GM12874 (cell line): ENCODE data around the gene EMD.

ENCODE experiments used
- TF ChIP-seq, protein P1 (sequence below): IDR thresholded peaks from 2 replicates; pipeline ENCODE4 v1.5.1; 2011; ENCODE audit warnings: low read depth, mild to moderate bottlenecking, control low read depth, low read length, moderate library complexity; ENCODE audit not compliant: insufficient read depth

Gene EMD

DNA sequence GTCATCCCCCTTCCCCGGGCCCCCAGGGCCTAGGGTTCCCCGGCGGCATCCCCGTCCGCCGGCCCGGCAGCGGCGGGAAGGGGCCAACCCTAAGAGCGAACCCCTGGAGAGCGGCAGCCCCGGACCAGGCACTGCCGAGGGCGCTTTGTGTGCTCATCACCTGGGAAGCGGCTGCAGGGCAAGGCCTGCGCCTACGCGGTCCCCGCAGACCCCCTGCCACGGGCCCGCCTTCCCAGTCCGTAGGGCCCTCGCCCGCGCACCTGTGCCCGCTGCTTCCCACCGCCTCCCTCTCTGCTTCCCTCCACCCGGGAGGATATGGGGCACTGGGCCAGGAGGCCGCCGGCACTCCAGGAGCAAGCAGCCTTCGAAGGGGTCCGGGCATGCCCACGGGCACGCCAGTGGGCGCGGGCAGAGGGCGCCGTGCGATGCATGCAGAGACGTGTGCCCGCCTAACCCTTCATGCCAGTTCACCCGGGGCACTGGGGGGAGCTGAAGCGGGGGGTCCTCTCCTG, 7.2 kb upstream of the EMD start:
- TF ChIP-seq, protein P1, sequence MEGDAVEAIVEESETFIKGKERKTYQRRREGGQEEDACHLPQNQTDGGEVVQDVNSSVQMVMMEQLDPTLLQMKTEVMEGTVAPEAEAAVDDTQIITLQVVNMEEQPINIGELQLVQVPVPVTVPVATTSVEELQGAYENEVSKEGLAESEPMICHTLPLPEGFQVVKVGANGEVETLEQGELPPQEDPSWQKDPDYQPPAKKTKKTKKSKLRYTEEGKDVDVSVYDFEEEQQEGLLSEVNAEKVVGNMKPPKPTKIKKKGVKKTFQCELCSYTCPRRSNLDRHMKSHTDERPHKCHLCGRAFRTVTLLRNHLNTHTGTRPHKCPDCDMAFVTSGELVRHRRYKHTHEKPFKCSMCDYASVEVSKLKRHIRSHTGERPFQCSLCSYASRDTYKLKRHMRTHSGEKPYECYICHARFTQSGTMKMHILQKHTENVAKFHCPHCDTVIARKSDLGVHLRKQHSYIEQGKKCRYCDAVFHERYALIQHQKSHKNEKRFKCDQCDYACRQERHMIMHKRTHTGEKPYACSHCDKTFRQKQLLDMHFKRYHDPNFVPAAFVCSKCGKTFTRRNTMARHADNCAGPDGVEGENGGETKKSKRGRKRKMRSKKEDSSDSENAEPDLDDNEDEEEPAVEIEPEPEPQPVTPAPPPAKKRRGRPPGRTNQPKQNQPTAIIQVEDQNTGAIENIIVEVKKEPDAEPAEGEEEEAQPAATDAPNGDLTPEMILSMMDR, result no peak

DNA sequence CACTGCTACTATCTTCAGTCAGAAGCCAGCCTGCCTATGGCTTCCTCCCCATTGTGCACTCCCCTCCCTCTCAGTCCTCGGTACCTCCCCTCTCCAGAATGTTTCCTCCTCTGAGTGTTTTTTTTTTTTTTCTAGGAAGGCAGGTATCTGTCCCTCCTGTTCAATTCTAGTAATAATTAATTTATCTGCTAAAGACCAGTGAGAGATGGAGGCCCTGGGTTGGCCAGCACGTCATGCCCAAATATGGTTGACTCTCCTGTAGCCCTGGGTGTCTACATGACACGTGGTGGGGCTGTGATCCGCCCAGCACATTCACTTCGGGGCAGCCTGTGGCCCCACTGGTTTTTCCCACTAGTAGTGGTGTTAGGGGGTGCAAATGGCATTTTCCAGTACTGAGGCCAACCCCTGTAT, 6.5 kb upstream of the EMD start:
- TF ChIP-seq, protein P1, result no peak

DNA sequence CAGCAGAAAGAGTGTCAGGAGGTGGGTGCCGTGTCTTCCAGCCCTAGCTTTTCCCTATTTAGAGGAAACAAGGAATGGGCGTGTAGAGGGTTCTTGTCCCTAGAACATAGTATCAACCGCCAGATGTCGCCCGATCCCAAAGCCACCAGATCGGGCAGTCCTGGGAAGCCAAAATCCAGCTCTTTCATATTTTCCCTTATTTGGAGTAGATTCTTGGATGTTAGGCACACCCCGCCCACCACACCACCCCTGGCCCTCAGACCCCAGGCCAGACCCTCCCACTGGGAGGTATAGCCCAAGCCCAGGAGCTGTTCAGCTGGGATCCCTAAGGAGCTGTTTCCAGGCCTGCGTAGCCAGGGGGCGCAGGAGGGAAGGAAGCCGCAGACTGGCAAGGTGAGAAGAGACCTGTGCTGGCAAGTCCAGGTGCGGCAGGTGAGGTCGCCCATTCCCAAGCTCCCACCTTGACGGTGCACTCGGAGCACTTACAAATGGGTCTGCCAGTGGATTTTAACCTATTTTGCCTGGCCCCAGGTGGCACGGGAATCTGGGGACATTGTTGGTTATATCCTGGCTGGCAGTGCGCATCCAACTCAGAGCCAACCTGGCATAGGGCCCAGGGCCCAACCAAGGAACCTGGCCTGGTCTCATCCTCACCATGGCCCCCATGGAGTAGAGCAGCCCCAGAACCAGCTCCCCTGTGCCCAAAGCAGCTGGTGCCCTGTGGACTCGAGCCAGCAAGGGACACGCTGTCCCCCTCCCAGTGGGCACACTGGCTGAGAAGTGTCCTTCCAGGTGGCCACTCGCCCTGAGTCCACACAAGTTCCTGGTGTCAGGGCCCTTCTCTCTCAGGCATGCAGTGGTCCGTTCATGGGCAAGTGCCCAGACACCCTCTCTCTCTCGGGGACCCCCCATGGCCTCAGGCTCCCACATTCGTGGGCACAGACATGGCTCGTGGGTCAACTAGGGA, 5.5 kb upstream of the EMD start:
- TF ChIP-seq, protein P1, result peak; percentile 47; the same call in 1 of the 2 replicates

DNA sequence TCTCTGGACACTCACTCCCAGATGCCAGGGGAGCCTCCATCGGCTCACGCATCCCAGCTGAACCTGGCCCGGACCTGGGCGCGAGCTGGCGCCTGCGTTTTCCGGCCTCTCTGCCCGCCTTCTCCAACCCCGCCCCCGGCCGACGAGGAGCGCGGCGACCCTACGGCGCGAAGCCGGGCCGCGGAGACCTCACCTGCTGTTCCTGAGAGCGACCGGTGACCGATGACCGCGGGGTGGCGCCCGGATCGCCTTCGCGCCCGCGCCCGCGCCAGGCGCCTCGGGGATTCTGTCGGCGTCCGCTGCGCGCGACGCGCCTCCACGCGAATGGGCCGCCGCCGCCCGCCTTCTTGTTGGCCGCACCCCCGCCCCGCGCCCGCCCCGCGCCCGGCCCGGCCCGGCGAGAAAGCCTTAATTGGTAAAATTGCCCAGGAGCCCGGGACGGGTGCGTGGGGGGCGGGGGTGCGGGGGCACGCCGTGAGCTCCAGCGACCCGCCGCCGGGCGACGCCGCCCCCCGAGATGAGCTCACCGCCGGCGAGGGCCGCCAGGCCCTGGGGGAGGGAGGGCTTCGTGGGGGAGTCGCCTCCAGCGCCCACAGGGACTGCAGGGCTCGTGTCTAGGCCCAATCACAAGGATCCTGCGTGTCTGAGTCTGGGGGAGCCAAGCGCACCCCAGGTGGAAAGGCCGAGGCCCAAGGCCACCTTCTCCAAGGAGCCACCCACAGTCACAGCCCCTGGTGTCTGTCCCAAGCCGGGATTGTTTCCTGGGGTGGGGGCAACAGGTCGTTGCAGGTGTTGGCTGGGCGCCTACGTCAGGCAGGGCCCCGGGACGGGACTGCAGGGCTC, 4.6 kb upstream of the EMD start, which contains the start of gene FLNA:
TSS of gene FLNA (minus strand) at position 322 of the 843 bp plus-strand sequence. CDS start 3,389 bp downstream, outside the sequence.
- TF ChIP-seq, protein P1, result 0 out of 2 replicates have a peak, but pooled peaks have one; percentile 15

DNA sequence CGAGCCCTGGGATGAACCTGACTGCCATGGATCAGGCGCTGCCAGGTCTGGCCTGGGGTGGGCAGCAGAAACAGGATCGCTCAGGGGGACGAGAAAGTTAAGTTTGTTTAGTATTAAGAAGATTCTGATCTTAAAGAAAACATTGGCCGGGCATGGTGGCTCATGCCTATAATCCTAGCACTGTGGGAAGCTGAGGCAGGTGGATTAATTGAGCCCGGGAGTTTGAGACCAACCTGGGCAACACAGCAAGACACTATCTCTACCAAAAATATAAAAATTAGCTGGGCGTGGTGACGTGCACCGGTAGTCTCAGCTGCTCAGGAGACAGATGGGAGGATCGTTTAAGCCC, 4.0 kb upstream of the EMD start:
- TF ChIP-seq, protein P1, result no peak

DNA sequence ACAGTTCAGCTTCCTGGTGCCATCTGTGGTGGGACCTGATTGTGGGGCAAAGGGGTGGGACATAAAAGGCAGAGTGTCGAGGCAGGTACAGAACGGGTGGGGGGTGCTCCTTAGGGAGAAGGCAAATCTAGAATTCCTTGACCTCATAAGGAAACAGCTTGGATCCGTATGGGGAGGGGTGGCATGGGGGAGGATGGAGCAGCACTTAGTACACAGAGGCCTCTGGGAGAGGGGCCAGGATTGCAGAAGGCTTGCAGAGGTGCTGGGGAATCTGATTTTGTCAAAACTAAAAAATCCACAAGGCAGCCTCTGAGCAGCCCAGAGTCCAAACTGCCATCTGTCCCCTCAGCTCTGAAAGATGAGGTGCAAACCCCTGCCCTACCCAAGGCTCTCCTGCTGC, 2.3 kb upstream of the EMD start:
- TF ChIP-seq, protein P1, result no peak

DNA sequence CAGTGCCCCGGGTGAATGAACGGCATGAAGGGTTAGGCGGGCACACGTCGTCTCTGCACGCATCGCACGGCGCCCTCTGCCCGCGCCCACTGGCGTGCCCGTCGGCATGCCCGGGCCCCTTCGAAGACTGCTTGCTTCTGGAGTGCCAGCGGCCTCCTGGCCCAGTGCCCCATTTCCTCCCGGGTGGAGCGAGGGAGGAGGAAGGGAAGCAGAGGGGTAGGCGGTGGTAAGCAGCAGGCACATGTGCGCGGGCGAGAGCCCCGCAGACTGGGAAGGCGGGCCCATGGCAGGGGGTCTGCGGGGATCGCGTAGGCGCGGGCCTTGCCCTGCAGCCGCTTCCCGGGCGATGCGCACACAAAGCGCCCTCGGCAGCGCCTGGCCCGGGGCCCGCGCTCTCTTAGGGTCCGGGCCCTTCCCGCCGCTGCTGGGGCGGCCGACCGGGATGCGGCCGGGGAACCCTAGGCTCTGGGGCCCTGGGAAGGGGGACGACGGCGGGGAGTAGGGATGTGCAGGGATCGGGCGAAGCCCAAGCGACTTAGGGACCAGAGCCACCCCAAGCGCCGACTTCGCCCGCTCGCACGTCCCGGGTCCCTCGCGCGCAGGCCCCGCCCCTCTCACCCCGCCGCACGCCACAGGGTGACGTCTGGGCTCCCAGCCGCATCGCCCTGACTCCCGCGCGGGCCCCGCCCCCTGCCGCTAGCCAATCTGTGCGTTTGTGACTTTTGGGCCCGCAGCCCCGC, 866 bp upstream of the EMD start:
- TF ChIP-seq, protein P1, result no peak
